GM12878 (cell line): Measurements from ENCODE around the gene SH2B3. TPM values are rescaled to one million over a fixed set of nuclear protein-coding genes. Genes with fewer than 3 reads are reported as not detected.

Source experiments
- ASH2L ChIP-seq: fragments of 300-600, 200-600 bp; sonication (generic); IDR thresholded peaks from 2 replicates; pipeline ENCODE4 v1.6.1; 2017; ENCODE audit warnings: low read depth, mild to moderate bottlenecking, borderline replicate concordance
- BHLHE40 ChIP-seq, 2 experiments: fragments of 450-650 bp in 1 of 2; IDR thresholded peaks; 2 replicates each; pipeline ENCODE4 v1.6.1; 2011 to 2017; ENCODE audit warnings: low read depth in 2 of 2, borderline replicate concordance in 1 of 2, improper control_type of control experiment in 1 of 2, low read length in 1 of 2, mild to moderate bottlenecking in 1 of 2
- BMI1 ChIP-seq: fragments of 450-650 bp; IDR thresholded peaks from 2 replicates; pipeline ENCODE4 v1.6.1; 2016; ENCODE audit warnings: mild to moderate bottlenecking, moderate library complexity, borderline replicate concordance
- CUX1 ChIP-seq: IDR thresholded peaks from 2 replicates; pipeline ENCODE4 v1.6.1; 2012; ENCODE audit warnings: improper control_type of control experiment, low read depth, low read length; ENCODE audit not compliant: insufficient replicate concordance
- DPF2 ChIP-seq: fragments of 450-650 bp; IDR thresholded peaks from 2 replicates; pipeline ENCODE4 v1.6.1; 2017; ENCODE audit warnings: mild to moderate bottlenecking
- EP300 ChIP-seq, 2 experiments: fragments of 150-350 bp in 1 of 2; IDR thresholded peaks; 2 replicates each; pipeline ENCODE4 v1.6.1; 2011 to 2012; ENCODE audit warnings: low read depth in 2 of 2, low read length in 2 of 2, borderline replicate concordance in 1 of 2, improper control_type of control experiment in 1 of 2, inconsistent platforms in 1 of 2; ENCODE audit not compliant: control insufficient read depth in 1 of 2
- NRF1 ChIP-seq: conservative IDR thresholded peaks from 2 replicates; pipeline ENCODE4 v1.6.1; 2011; ENCODE audit warnings: mild to moderate bottlenecking, low read depth, low read length, improper control_type of control experiment
- PAX5 ChIP-seq: IDR thresholded peaks from 2 replicates; pipeline ENCODE4 v1.6.1; 2011; ENCODE audit warnings: low read depth, low read length, borderline replicate concordance
- RELB ChIP-seq: fragments of 450-650 bp; IDR thresholded peaks from 2 replicates; pipeline ENCODE4 v1.6.1; 2017; ENCODE audit warnings: low read depth, mild to moderate bottlenecking, moderate library complexity
- SMAD5 ChIP-seq: IDR thresholded peaks from 2 replicates; pipeline ENCODE4 v1.6.1; 2016; ENCODE audit warnings: antibody characterized with exemption, low read depth
- SP1 ChIP-seq: IDR thresholded peaks from one replicate; pipeline ENCODE4 v1.6.1; 2011; ENCODE audit warnings: low read depth, low read length
- SREBF1 ChIP-seq: IDR thresholded peaks from 2 replicates; pipeline ENCODE4 v1.6.1; 2012; ENCODE audit warnings: mild to moderate bottlenecking, low read length
- SUZ12 ChIP-seq: fragments of 200-600 bp; sonication (generic); IDR thresholded peaks from one replicate; pipeline ENCODE4 v1.6.1; 2018; ENCODE audit warnings: antibody characterized with exemption, mild to moderate bottlenecking; ENCODE audit not compliant: unreplicated experiment
- TAF1 ChIP-seq: IDR thresholded peaks from 2 replicates; pipeline ENCODE4 v1.6.1; 2011; ENCODE audit warnings: mild to moderate bottlenecking, low read depth, low read length, borderline replicate concordance
- TCF12 ChIP-seq: IDR thresholded peaks from 2 replicates; pipeline ENCODE4 v1.6.1; 2011; ENCODE audit warnings: low read depth, mild to moderate bottlenecking, low read length
- polyA plus RNA-seq, 11 experiments: library from polyadenylated mRNA; depleted of rRNA in 4 of 11; unstranded in 6 of 11; stranded (reverse) in 5 of 11; fragments of >200 nt; fragmentation: Nextera tagmentation in 4 of 11; fragmentation: Illumina TruSeq in 1 of 11; extraction: Ambion mirVana in 4 of 11; extraction: Trizol in 1 of 11; gene quantifications; 1 replicate in 1 of 11; 2 replicates in 10 of 11; pipeline versions ENCODE4 v1.2.1 to v1.2.3, GENCODE V29; 2011 to 2016; ENCODE audit warnings: inconsistent platforms in 2 of 11, missing spikeins in 2 of 11, low read depth in 1 of 11
- total RNA-seq, 4 experiments: library from RNA; depleted of rRNA in 3 of 4; stranded (reverse); fragments of >200 nt in 3 of 4; fragmentation: Illumina TruSeq in 1 of 4; extraction: Trizol in 1 of 4; gene quantifications; 2 replicates each; pipeline versions ENCODE4 v1.2.1 to v1.2.3, GENCODE V29; 2013 to 2021
- TF ChIP-seq, protein P1 (sequence below): fragments of 450-650 bp; IDR thresholded peaks from 2 replicates; pipeline ENCODE4 v1.6.1; 2017; ENCODE audit warnings: mild to moderate bottlenecking, low read depth, inconsistent platforms; ENCODE audit not compliant: poor library complexity, severe bottlenecking
- TF ChIP-seq, protein P2 (sequence below): fragments of 450-650 bp; IDR thresholded peaks from 2 replicates; pipeline ENCODE4 v1.6.1; 2017; ENCODE audit warnings: mild to moderate bottlenecking

SH2B3 gene
- total and polyA plus RNA-seq, 10 of the 15 experiments (the other 5 are each of a cell fraction or from before 2014, with no cell fraction given): 5.8 to 46.4 (median 23.3) TPM

DNA sequence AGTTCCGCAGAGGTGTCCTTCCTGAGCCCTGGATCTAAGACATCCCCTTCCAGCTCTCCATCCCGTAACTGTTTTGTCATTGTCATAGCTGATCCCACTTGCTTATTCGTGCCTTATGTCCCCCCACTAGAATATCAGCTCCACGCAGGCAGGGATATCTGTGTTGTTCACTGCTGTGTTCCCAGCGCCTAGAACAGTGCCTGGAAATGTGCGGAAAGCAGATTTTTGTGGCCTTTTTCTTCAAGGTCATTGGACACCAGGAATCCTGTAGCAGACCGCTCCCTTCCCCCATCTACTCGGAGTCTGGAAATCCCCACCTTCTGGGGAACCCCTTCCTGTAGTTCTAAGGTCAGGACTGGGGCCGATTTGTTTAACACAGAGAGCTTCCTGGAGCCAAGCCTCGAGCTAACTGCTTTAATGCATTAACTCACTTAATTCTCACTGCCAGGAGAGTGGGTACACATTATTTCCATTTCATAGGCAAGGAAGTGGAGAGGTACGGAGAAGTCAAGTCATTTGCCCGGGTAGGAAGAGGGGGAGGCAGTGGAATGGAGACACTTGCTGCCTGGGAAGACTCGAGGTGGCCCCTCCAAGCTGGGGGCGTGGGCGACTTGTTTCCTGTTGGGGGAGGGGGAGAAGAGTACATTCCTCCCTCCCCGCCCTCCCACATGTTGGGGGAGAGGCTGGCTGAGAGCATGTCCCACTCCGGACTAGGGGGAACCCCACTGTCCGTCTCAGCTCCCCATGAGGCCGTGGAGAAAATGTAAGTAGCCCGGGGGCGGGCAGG lies 1.2 kb upstream of the SH2B3 start (continued):
- TF ChIP-seq, protein P1, sequence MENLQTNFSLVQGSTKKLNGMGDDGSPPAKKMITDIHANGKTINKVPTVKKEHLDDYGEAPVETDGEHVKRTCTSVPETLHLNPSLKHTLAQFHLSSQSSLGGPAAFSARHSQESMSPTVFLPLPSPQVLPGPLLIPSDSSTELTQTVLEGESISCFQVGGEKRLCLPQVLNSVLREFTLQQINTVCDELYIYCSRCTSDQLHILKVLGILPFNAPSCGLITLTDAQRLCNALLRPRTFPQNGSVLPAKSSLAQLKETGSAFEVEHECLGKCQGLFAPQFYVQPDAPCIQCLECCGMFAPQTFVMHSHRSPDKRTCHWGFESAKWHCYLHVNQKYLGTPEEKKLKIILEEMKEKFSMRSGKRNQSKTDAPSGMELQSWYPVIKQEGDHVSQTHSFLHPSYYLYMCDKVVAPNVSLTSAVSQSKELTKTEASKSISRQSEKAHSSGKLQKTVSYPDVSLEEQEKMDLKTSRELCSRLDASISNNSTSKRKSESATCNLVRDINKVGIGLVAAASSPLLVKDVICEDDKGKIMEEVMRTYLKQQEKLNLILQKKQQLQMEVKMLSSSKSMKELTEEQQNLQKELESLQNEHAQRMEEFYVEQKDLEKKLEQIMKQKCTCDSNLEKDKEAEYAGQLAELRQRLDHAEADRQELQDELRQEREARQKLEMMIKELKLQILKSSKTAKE: peak; percentile 56
- TF ChIP-seq SMAD5: peak; percentile 40; the same call in 1 of the 2 replicates
- peak; percentile 84 for TF ChIP-seq SP1
- TF ChIP-seq SREBF1: no peak
- TF ChIP-seq SUZ12: no peak
- peak; percentile 54; the same call in 1 of the 2 replicates for TF ChIP-seq TAF1
- TF ChIP-seq CUX1: no peak
- TF ChIP-seq BHLHE40 (IDR thresholded peaks at IDR 0.05; ENCODE audit: borderline replicate concordance in 1 of 2, low read depth in 2 of 2, low read length in 1 of 2): peak; percentile 7 to 8; a peak in 2 of 4 replicates
- TF ChIP-seq, protein P2, sequence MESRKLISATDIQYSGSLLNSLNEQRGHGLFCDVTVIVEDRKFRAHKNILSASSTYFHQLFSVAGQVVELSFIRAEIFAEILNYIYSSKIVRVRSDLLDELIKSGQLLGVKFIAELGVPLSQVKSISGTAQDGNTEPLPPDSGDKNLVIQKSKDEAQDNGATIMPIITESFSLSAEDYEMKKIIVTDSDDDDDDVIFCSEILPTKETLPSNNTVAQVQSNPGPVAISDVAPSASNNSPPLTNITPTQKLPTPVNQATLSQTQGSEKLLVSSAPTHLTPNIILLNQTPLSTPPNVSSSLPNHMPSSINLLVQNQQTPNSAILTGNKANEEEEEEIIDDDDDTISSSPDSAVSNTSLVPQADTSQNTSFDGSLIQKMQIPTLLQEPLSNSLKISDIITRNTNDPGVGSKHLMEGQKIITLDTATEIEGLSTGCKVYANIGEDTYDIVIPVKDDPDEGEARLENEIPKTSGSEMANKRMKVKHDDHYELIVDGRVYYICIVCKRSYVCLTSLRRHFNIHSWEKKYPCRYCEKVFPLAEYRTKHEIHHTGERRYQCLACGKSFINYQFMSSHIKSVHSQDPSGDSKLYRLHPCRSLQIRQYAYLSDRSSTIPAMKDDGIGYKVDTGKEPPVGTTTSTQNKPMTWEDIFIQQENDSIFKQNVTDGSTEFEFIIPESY: no peak
- TF ChIP-seq EP300 (IDR thresholded peaks at IDR 0.05; ENCODE audit: borderline replicate concordance in 1 of 2, control insufficient read depth in 1 of 2, low read depth in 2 of 2, low read length in 2 of 2): peak; percentile 12 to 32; a peak in 1 of 4 replicates
- no peak for TF ChIP-seq NRF1
- peak; percentile 85; the same call in 1 of the 2 replicates for TF ChIP-seq ASH2L
- no peak; the same call in 1 of the 2 replicates for TF ChIP-seq DPF2
- TF ChIP-seq TCF12: 0 out of 2 replicates have a peak, but pooled peaks have one; percentile 40
- TF ChIP-seq RELB: peak; percentile 90
- TF ChIP-seq BMI1: no peak
- TF ChIP-seq PAX5: peak; percentile 36; the same call in 1 of the 2 replicates
